Measurements from ENCODE around the gene SGK2.

The SGK2 gene

GRCh38 chr20:43548273-43548880 lies 10.4 kb upstream of the SGK2 start:
- no peak overlapping the region for H3K4me3 ChIP-seq (ENCODE audit: low read length)
- no peak overlapping the region for H3K9ac ChIP-seq (ENCODE audit: low read depth, low read length)
- peaks cover 6% of the 10 kb centered on the region; the same call in 1 of the 2 replicates for H3K36me3 ChIP-seq (ENCODE audit: insufficient read depth, low read depth, low read length)
- no peaks in the 10 kb centered on the region for H3K27me3 ChIP-seq (ENCODE audit: insufficient read depth, low read length)
- no peak overlapping the region for H3K27ac ChIP-seq (ENCODE audit: low read length)
- peaks cover 5% of the 10 kb centered on the region; the same call in 1 of the 2 replicates for H3K9me3 ChIP-seq (ENCODE audit: insufficient read depth, low read depth, low read length)
- no peaks in the 10 kb centered on the region for H3K4me1 ChIP-seq (ENCODE audit: insufficient read depth, low read length)

GRCh38 chr20:43549416-43550065 lies 9.3 kb upstream of the SGK2 start:
- peaks cover 5% of the 10 kb centered on the region; the same call in 1 of the 2 replicates for H3K9me3 ChIP-seq (ENCODE audit: insufficient read depth, low read depth, low read length)
- H3K27ac ChIP-seq (ENCODE audit: low read length), result no peak overlapping the region
- H3K4me3 ChIP-seq (ENCODE audit: low read length), result no peak overlapping the region
- no peaks in the 10 kb centered on the region for H3K27me3 ChIP-seq (ENCODE audit: insufficient read depth, low read length)
- peaks cover 6% of the 10 kb centered on the region; the same call in 1 of the 2 replicates for H3K36me3 ChIP-seq (ENCODE audit: insufficient read depth, low read depth, low read length)
- no peaks in the 10 kb centered on the region for H3K4me1 ChIP-seq (ENCODE audit: insufficient read depth, low read length)
- H3K9ac ChIP-seq (ENCODE audit: low read depth, low read length), result no peak overlapping the region

- no peak overlapping the region for H3K9ac ChIP-seq (ENCODE audit: low read depth, low read length)
These were observed 8.4 kb upstream of the SGK2 start for GRCh38 chr20:43550456-43550855.

GRCh38 chr20:43554369-43554768 lies 4.5 kb upstream of the SGK2 start:
- H3K36me3 ChIP-seq (ENCODE audit: insufficient read depth, low read depth, low read length), result no peaks in the 10 kb centered on the region
- no peak overlapping the region for H3K27ac ChIP-seq (ENCODE audit: low read length)
- no peak overlapping the region for H3K9ac ChIP-seq (ENCODE audit: low read depth, low read length)
- no peaks in the 10 kb centered on the region for H3K9me3 ChIP-seq (ENCODE audit: insufficient read depth, low read depth, low read length)
- H3K4me1 ChIP-seq (ENCODE audit: insufficient read depth, low read length), result no peaks in the 10 kb centered on the region
- no peak overlapping the region for H3K4me3 ChIP-seq (ENCODE audit: low read length)
- H3K27me3 ChIP-seq (ENCODE audit: insufficient read depth, low read length), result no peaks in the 10 kb centered on the region

More at GRCh38 chr20:43550456-43550855, 8.4 kb upstream of the SGK2 start:
- Histone ChIP-seq H3K4me1 (ENCODE audit: insufficient read depth, low read length) (no peaks in the 10 kb centered on the region), H3K27me3 (ENCODE audit: insufficient read depth, low read length) (no peaks in the 10 kb centered on the region), H3K27ac (ENCODE audit: low read length) (no peak overlapping the region), H3K36me3 (ENCODE audit: insufficient read depth, low read depth, low read length) (peaks cover 6% of the 10 kb centered on the region; the same call in 1 of the 2 replicates), H3K9me3 (ENCODE audit: insufficient read depth, low read depth, low read length) (peaks cover 5% of the 10 kb centered on the region; the same call in 1 of the 2 replicates), H3K4me3 (ENCODE audit: low read length) (no peak overlapping the region)

- Histone ChIP-seq H3K4me3 (ENCODE audit: low read length) (no peak overlapping the region), H3K27me3 (ENCODE audit: insufficient read depth, low read length) (no peaks in the 10 kb centered on the region), H3K9ac (ENCODE audit: low read depth, low read length) (no peak overlapping the region), H3K4me1 (ENCODE audit: insufficient read depth, low read length) (no peaks in the 10 kb centered on the region), H3K36me3 (ENCODE audit: insufficient read depth, low read depth, low read length) (no peaks in the 10 kb centered on the region), H3K27ac (ENCODE audit: low read length) (no peak overlapping the region), H3K9me3 (ENCODE audit: insufficient read depth, low read depth, low read length) (no peaks in the 10 kb centered on the region)
These were observed 540 bp downstream of the SGK2 start for GRCh38 chr20:43559147-43559987.

GRCh38 chr20:43560974-43561373 lies 2.1 kb downstream of the SGK2 start:
- H3K4me1 ChIP-seq (ENCODE audit: insufficient read depth, low read length), result no peaks in the 10 kb centered on the region
- no peaks in the 10 kb centered on the region for H3K9me3 ChIP-seq (ENCODE audit: insufficient read depth, low read depth, low read length)
- no peak overlapping the region for H3K9ac ChIP-seq (ENCODE audit: low read depth, low read length)
- no peaks in the 10 kb centered on the region for H3K27me3 ChIP-seq (ENCODE audit: insufficient read depth, low read length)
- no peak overlapping the region for H3K27ac ChIP-seq (ENCODE audit: low read length)
- no peak overlapping the region for H3K4me3 ChIP-seq (ENCODE audit: low read length)
- H3K36me3 ChIP-seq (ENCODE audit: insufficient read depth, low read depth, low read length), result no peaks in the 10 kb centered on the region

- no peaks in the 10 kb centered on the region for H3K36me3 ChIP-seq (ENCODE audit: insufficient read depth, low read depth, low read length)
- no peak overlapping the region for H3K4me3 ChIP-seq (ENCODE audit: low read length)
- no peak overlapping the region for H3K9ac ChIP-seq (ENCODE audit: low read depth, low read length)
- no peak overlapping the region for H3K27ac ChIP-seq (ENCODE audit: low read length)
- H3K9me3 ChIP-seq (ENCODE audit: insufficient read depth, low read depth, low read length), result no peaks in the 10 kb centered on the region
- H3K4me1 ChIP-seq (ENCODE audit: insufficient read depth, low read length), result no peaks in the 10 kb centered on the region
- no peaks in the 10 kb centered on the region for H3K27me3 ChIP-seq (ENCODE audit: insufficient read depth, low read length)
These were observed 4.6 kb downstream of the SGK2 start for GRCh38 chr20:43563429-43563828.

GRCh38 chr20:43563991-43564390 lies 5.2 kb downstream of the SGK2 start:
- no peak overlapping the region for H3K4me3 ChIP-seq (ENCODE audit: low read length)
- H3K9ac ChIP-seq (ENCODE audit: low read depth, low read length), result no peak overlapping the region
- no peaks in the 10 kb centered on the region for H3K4me1 ChIP-seq (ENCODE audit: insufficient read depth, low read length)
- H3K27me3 ChIP-seq (ENCODE audit: insufficient read depth, low read length), result no peaks in the 10 kb centered on the region
- no peaks in the 10 kb centered on the region for H3K36me3 ChIP-seq (ENCODE audit: insufficient read depth, low read depth, low read length)
- no peaks in the 10 kb centered on the region for H3K9me3 ChIP-seq (ENCODE audit: insufficient read depth, low read depth, low read length)
- H3K27ac ChIP-seq (ENCODE audit: low read length), result no peak overlapping the region

- Histone ChIP-seq H3K9me3 (ENCODE audit: insufficient read depth, low read depth, low read length) (no peaks in the 10 kb centered on the region), H3K4me1 (ENCODE audit: insufficient read depth, low read length) (no peaks in the 10 kb centered on the region), H3K36me3 (ENCODE audit: insufficient read depth, low read depth, low read length) (no peaks in the 10 kb centered on the region), H3K4me3 (ENCODE audit: low read length) (no peak overlapping the region), H3K9ac (ENCODE audit: low read depth, low read length) (no peak overlapping the region), H3K27me3 (ENCODE audit: insufficient read depth, low read length) (no peaks in the 10 kb centered on the region), H3K27ac (ENCODE audit: low read length) (no peak overlapping the region)
These were observed 5.6 kb downstream of the SGK2 start for GRCh38 chr20:43564455-43564854.

- Histone ChIP-seq H3K4me3 (ENCODE audit: low read length) (no peak overlapping the region), H3K9me3 (ENCODE audit: insufficient read depth, low read depth, low read length) (no peaks in the 10 kb centered on the region), H3K36me3 (ENCODE audit: insufficient read depth, low read depth, low read length) (no peaks in the 10 kb centered on the region), H3K4me1 (ENCODE audit: insufficient read depth, low read length) (no peaks in the 10 kb centered on the region), H3K27ac (ENCODE audit: low read length) (no peak overlapping the region), H3K9ac (ENCODE audit: low read depth, low read length) (no peak overlapping the region), H3K27me3 (ENCODE audit: insufficient read depth, low read length) (no peaks in the 10 kb centered on the region)
These were observed 6.3 kb downstream of the SGK2 start for GRCh38 chr20:43564993-43565757.

GRCh38 chr20:43565758-43566104 lies 6.9 kb downstream of the SGK2 start:
- H3K36me3 ChIP-seq (ENCODE audit: insufficient read depth, low read depth, low read length), result no peaks in the 10 kb centered on the region
- H3K4me3 ChIP-seq (ENCODE audit: low read length), result no peak overlapping the region
- no peaks in the 10 kb centered on the region for H3K9me3 ChIP-seq (ENCODE audit: insufficient read depth, low read depth, low read length)
- H3K27me3 ChIP-seq (ENCODE audit: insufficient read depth, low read length), result no peaks in the 10 kb centered on the region
- H3K4me1 ChIP-seq (ENCODE audit: insufficient read depth, low read length), result no peaks in the 10 kb centered on the region
- no peak overlapping the region for H3K9ac ChIP-seq (ENCODE audit: low read depth, low read length)
- H3K27ac ChIP-seq (ENCODE audit: low read length), result no peak overlapping the region

All from iPS-20b (cell line).